Cardiac fibroblast (primary cell): ENCODE measurements around the gene RUNX2.
A peak's percentile ranks its signal among the peaks of the same experiment; 100 is the strongest.

Source experiments
- DNase-seq, 2 donors: peaks; one replicate each; pipeline versions ENCODE4 v3.0.0 to v3.0.0-alpha.2; 2010; ENCODE audit warnings: low read depth in 2 of 2
- H3K4me3 ChIP-seq, 2 donors: replicated peaks in 1 of 2; 1 replicate in 1 of 2; 2 replicates in 1 of 2; pipeline ENCODE4 v1.5.1; 2011; ENCODE audit warnings: low read depth in 2 of 2, low read length in 2 of 2, mild to moderate bottlenecking in 2 of 2, moderate library complexity in 1 of 2
- TF ChIP-seq, protein P1 (sequence below): IDR thresholded peaks from one replicate; pipeline ENCODE4 v1.5.1; 2011; ENCODE audit warnings: low read depth, mild to moderate bottlenecking, low read length, inconsistent platforms

RUNX2 gene

DNA sequence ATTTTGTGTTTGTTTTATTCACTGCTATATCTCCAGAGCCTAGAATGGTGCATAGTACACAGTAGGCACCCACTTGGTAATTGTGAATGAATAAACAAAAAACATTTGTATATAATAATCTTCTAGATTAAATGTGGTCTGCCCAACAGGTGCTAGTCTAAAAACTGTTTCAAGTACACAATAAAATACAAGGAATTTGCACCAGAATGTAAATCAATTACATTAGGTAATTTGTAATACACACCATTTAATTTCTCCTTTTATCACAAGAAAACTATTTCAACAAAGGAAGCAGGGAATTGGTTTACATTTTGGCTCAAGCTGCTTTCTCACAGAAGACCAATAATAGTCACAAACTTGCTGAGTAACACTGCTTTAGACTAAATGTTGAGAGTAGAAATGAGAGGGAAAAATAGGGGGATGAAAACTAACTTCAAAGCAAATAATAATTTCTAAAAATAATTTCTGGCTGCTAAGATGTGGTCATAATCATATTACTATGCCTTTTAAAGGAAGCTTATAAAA, 22.1 kb downstream of the RUNX2 start:
- TF ChIP-seq, protein P1, sequence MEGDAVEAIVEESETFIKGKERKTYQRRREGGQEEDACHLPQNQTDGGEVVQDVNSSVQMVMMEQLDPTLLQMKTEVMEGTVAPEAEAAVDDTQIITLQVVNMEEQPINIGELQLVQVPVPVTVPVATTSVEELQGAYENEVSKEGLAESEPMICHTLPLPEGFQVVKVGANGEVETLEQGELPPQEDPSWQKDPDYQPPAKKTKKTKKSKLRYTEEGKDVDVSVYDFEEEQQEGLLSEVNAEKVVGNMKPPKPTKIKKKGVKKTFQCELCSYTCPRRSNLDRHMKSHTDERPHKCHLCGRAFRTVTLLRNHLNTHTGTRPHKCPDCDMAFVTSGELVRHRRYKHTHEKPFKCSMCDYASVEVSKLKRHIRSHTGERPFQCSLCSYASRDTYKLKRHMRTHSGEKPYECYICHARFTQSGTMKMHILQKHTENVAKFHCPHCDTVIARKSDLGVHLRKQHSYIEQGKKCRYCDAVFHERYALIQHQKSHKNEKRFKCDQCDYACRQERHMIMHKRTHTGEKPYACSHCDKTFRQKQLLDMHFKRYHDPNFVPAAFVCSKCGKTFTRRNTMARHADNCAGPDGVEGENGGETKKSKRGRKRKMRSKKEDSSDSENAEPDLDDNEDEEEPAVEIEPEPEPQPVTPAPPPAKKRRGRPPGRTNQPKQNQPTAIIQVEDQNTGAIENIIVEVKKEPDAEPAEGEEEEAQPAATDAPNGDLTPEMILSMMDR: no peak
- no peak overlapping the region for H3K4me3 ChIP-seq
- peak in 1 of 2 donors; percentile 13 for DNase-seq

DNA sequence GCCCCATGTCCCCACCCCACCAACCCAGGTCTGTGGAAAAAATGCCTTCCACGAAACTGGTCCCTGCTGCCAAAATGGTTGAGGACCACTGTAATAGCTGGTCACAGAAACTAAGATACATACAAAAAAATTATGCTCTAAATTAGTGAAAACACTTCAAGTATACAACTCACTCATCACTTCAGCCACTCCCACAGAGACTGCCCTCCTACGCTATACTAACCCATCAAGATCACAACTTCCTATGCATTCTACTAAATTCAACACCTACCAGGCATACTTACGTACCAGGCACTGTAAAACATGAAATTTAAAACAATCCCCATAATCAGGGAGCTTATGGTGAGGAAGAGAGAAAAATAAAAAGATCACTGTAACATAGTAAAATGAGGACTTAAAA, 22.9 kb downstream of the RUNX2 start:
- H3K4me3 ChIP-seq: no peak overlapping the region
- TF ChIP-seq, protein P1: no peak
- no peak for DNase-seq

DNA sequence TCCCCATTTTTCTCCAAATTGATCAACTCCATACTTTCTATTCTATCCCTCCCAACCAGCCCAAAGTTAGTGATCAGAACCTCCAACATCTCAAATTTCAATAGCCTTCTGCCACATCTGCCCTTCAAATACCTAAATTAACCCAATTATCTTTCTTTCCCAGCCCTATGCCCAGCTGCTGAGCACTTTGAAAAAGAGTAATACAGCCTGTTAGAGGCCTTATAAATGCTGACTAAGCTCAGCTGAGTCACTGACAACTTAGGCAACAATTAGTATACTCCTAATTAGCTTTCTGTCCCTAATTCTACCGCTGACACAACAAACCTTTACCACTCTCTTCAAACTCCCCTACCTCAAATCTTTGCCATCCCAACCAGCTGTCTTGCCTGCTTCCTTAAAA, 23.5 kb downstream of the RUNX2 start:
- TF ChIP-seq, protein P1: no peak
- DNase-seq: no peak
- H3K4me3 ChIP-seq: no peak overlapping the region

DNA sequence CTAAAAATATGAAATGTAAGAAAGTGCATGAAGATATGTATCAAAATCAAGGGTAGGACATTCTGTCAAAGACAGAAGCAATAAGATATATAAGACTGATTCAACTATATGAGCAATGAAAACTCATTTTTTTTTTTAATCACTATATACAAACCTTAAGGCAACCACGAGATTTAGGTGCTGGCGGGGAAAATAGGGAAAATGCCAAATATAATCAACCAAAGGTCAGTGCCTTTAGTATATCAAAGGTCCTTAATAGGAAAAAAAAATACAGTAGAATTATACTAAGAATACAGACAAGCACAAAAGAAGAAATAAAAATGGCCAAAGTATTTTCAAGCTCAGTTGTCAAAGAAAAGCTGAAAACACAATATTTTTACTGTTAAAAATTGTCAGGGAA, 25.5 kb downstream of the RUNX2 start:
- no peak overlapping the region for H3K4me3 ChIP-seq
- TF ChIP-seq, protein P1: no peak
- no peak for DNase-seq

DNA sequence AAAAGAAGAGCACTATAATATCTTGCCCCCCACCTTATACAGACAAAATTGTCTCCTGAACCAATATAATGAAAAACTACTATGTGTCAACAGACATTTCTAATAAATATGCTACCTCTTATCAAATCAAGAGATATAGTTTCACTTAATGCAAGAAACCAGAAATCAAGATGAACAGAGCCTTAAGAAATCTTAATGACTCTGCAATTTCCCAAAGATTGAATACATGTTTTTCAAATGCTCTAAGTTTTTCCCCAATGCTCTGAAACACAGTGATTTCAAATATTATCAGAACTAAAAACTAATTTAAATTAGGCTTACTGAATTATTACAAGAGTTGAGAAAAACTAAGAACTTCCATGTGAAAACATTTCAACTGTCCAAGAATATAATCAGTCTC, 36.3 kb downstream of the RUNX2 start:
- no peak for DNase-seq
- TF ChIP-seq, protein P1: no peak
- no peak overlapping the region for H3K4me3 ChIP-seq

DNA sequence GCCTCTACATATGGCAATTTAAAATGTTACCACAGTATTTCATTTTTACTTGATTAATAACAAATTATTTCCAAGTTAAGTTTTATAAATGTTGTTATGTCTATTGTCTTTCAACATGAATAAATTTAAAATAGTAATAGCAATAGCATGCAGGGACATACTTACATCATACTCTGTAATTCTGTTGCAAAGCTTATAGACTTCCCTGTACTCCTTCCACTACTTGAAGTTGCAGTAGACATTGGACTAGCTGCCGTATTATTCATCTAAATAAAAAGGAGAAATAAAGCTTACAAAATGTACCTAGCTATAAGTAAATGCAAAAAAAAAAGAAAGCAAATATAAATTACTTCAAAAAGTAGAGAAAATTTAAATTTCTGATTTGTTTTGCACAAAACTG, 36.9 kb downstream of the RUNX2 start:
- DNase-seq: no peak
- TF ChIP-seq, protein P1: no peak
- no peak overlapping the region for H3K4me3 ChIP-seq

DNA sequence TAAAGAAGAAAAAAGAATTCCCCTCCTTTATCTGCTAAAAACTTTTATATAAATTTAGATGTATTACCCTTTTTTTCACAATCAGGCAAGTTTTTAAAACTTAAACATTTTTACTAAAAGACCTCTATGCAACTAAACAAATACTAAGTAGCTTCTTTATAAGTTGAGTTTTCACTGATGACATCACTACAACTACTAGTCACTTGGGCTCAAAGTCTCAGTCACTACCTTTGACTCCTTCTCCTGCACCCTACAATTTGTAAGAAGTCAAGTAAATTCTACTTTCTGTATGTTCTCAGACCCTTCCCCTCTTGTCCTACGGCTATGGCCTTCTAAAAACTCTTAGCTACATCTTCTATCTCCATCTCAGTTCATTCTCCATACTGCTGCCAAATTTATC, 38.4 kb downstream of the RUNX2 start:
- H3K4me3 ChIP-seq: no peak overlapping the region

More for the DNA sequence above, 38.4 kb downstream of the RUNX2 start:
- TF ChIP-seq, protein P1: no peak
- DNase-seq: no peak
